ENCODE measurements around the gene FN1.

FN1 gene

GRCh38 chr2:215394102-215394805 is 41.6 kb downstream of the FN1 start:
- Histone ChIP-seq H3K9me2 (replicated peaks; ENCODE audit: low read depth, low read length) (no peaks in the 10 kb centered on the region), H3K4me2 (ENCODE audit: low read depth, low read length, poor library complexity, severe bottlenecking) (no peak overlapping the region), H4K20me1 (ENCODE audit: insufficient read depth, low read length, poor library complexity, severe bottlenecking) (no peaks in the 10 kb centered on the region), H3K36me3 (ENCODE audit: insufficient read depth, low read length) (no peaks in the 10 kb centered on the region), H3K79me2 (ENCODE audit: insufficient read depth, low read length) (no peaks in the 10 kb centered on the region), H3F3A (ENCODE audit: low read depth) (no peaks in the 10 kb centered on the region), H3K9me3 (ENCODE audit: insufficient read depth, low read depth, low read length) (no peaks in the 10 kb centered on the region), H3K4me1 (ENCODE audit: insufficient read depth, low read length, poor library complexity, severe bottlenecking) (no peaks in the 10 kb centered on the region), H3K4me3 (ENCODE audit: low read length, poor library complexity, severe bottlenecking) (no peak overlapping the region), H2AFZ (ENCODE audit: low read length) (no peak overlapping the region), H3K9ac (ENCODE audit: low read depth, low read length, poor library complexity, severe bottlenecking) (no peak overlapping the region), H3K27me3 (ENCODE audit: insufficient read depth, low read length, poor library complexity, severe bottlenecking) (no peaks in the 10 kb centered on the region)
- TF ChIP-seq EZH2phosphoT487 (IDR thresholded peaks at IDR 0.05; ENCODE audit: borderline replicate concordance) = no peak
- TF ChIP-seq, protein P1, sequence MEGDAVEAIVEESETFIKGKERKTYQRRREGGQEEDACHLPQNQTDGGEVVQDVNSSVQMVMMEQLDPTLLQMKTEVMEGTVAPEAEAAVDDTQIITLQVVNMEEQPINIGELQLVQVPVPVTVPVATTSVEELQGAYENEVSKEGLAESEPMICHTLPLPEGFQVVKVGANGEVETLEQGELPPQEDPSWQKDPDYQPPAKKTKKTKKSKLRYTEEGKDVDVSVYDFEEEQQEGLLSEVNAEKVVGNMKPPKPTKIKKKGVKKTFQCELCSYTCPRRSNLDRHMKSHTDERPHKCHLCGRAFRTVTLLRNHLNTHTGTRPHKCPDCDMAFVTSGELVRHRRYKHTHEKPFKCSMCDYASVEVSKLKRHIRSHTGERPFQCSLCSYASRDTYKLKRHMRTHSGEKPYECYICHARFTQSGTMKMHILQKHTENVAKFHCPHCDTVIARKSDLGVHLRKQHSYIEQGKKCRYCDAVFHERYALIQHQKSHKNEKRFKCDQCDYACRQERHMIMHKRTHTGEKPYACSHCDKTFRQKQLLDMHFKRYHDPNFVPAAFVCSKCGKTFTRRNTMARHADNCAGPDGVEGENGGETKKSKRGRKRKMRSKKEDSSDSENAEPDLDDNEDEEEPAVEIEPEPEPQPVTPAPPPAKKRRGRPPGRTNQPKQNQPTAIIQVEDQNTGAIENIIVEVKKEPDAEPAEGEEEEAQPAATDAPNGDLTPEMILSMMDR (conservative IDR thresholded peaks at IDR 0.05; ENCODE audit: low read length) = no peak

DNA sequence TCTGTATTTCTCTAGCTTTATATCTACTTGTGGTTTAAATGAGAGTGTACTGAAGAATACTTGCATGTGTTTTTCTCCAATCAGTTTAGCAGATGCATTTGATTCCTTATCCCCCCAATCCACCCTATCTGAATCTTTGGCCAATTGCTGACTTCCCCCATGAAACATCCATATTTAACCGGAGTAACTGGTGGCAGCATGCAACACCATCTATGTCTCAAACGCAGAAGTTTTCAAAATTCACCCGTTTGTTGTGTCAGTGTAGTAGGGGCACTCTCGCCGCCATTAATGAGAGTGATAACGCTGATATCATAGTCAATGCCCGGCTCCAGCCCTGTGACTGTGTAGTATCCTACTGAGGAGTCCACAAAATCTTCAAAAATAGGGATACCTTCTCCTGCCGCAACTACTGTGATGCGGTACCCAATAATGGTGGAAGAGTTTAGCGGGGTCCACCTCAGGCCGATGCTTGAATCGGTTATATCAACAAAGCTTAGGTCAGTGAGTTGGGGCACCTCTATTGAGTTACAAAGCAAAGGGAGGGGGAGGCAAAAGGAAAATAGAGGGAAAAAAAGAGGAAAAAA is 43.1 kb downstream of the FN1 start:
- Histone ChIP-seq H3F3A (ENCODE audit: low read depth) (no peaks in the 10 kb centered on the region), H3K4me3 (ENCODE audit: low read length, poor library complexity, severe bottlenecking) (no peak overlapping the region), H3K9me2 (replicated peaks; ENCODE audit: low read depth, low read length) (no peaks in the 10 kb centered on the region), H3K36me3 (ENCODE audit: insufficient read depth, low read length) (no peaks in the 10 kb centered on the region), H3K27me3 (ENCODE audit: insufficient read depth, low read length, poor library complexity, severe bottlenecking) (no peaks in the 10 kb centered on the region), H2AFZ (ENCODE audit: low read length) (no peak overlapping the region), H3K79me2 (ENCODE audit: insufficient read depth, low read length) (no peaks in the 10 kb centered on the region), H3K4me1 (ENCODE audit: insufficient read depth, low read length, poor library complexity, severe bottlenecking) (no peaks in the 10 kb centered on the region), H3K9me3 (ENCODE audit: insufficient read depth, low read depth, low read length) (no peaks in the 10 kb centered on the region), H4K20me1 (ENCODE audit: insufficient read depth, low read length, poor library complexity, severe bottlenecking) (no peaks in the 10 kb centered on the region), H3K4me2 (ENCODE audit: low read depth, low read length, poor library complexity, severe bottlenecking) (no peak overlapping the region), H3K9ac (ENCODE audit: low read depth, low read length, poor library complexity, severe bottlenecking) (no peak overlapping the region)
- no peak for TF ChIP-seq EZH2phosphoT487 (IDR thresholded peaks at IDR 0.05; ENCODE audit: borderline replicate concordance)
- TF ChIP-seq, protein P1 (conservative IDR thresholded peaks at IDR 0.05; ENCODE audit: low read length) = no peak

- Histone ChIP-seq H3K4me1 (ENCODE audit: insufficient read depth, low read length, poor library complexity, severe bottlenecking) (no peaks in the 10 kb centered on the region), H3K4me2 (ENCODE audit: low read depth, low read length, poor library complexity, severe bottlenecking) (no peak overlapping the region), H2AFZ (ENCODE audit: low read length) (no peak overlapping the region), H3K9me3 (ENCODE audit: insufficient read depth, low read depth, low read length) (no peaks in the 10 kb centered on the region), H3K9me2 (replicated peaks; ENCODE audit: low read depth, low read length) (no peaks in the 10 kb centered on the region), H3K79me2 (ENCODE audit: insufficient read depth, low read length) (no peaks in the 10 kb centered on the region), H3K4me3 (ENCODE audit: low read length, poor library complexity, severe bottlenecking) (no peak overlapping the region), H3K27me3 (ENCODE audit: insufficient read depth, low read length, poor library complexity, severe bottlenecking) (no peaks in the 10 kb centered on the region), H3F3A (ENCODE audit: low read depth) (no peaks in the 10 kb centered on the region), H4K20me1 (ENCODE audit: insufficient read depth, low read length, poor library complexity, severe bottlenecking) (no peaks in the 10 kb centered on the region), H3K36me3 (ENCODE audit: insufficient read depth, low read length) (no peaks in the 10 kb centered on the region), H3K9ac (ENCODE audit: low read depth, low read length, poor library complexity, severe bottlenecking) (no peak overlapping the region)
- TF ChIP-seq, protein P1 (conservative IDR thresholded peaks at IDR 0.05; ENCODE audit: low read length) = no peak
- no peak for TF ChIP-seq EZH2phosphoT487 (IDR thresholded peaks at IDR 0.05; ENCODE audit: borderline replicate concordance)
These were observed 43.7 kb downstream of the FN1 start for GRCh38 chr2:215392164-215392563.
